GM23338 (cell line): ENCODE measurements around the gene PNLIPRP2.

Experiments used
- EZH2phosphoT487 ChIP-seq: fragments of 200-600 bp; sonication (generic); IDR thresholded peaks from one replicate; pipeline ENCODE4 v1.8.1; 2018; ENCODE audit warnings: antibody characterized with exemption; ENCODE audit not compliant: unreplicated experiment
- POLR2AphosphoS5 ChIP-seq: IDR thresholded peaks from 2 replicates; pipeline ENCODE4 v1.6.1; 2016; ENCODE audit warnings: antibody characterized with exemption, low read depth

DNA sequence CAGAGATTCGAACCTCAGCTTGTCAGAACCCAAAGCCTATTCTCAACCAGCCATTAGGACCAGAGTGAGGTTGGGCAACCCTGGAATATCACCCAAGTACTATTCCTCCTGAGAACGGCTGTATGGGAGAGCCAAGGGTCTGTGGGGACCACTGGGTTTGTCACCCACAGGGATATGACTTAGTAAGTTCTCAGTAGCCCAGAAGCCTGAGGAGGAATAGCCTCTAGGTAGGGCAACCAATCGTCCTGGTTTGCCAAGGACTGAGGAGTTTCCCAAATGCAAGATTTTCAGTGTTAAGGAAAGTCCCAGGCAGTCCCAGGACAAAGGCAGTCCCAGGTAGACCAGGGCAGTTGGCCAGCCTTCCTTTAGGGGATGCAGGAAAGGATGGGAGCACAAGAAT, 46.7 kb downstream of the PNLIPRP2 start:
- TF ChIP-seq EZH2phosphoT487 (no peak), POLR2AphosphoS5 (no peak)
